PC-3 (cell line): Measurements from ENCODE around the gene CCDC191.

Experiments used
- CTCF ChIP-seq: fragments of 300-600 bp; sonication (generic); conservative IDR thresholded peaks from 2 replicates; pipeline ENCODE4 v1.5.1; 2017; ENCODE audit warnings: antibody characterized with exemption, low read depth, mild to moderate bottlenecking, low read length
- EZH2 ChIP-seq: fragments of 300-600 bp; sonication (generic); IDR thresholded peaks from one replicate; pipeline ENCODE4 v1.6.1; 2017; ENCODE audit warnings: antibody characterized with exemption, mild to moderate bottlenecking, low read length; ENCODE audit not compliant: unreplicated experiment

GRCh38 chr3:114056130-114057010 lies at the start of gene CCDC191, which contains the start of gene QTRT2:
- no peak for TF ChIP-seq EZH2
- TF ChIP-seq CTCF, result no peak
